HG02938 (cell line): ENCODE measurements around the gene GADD45A.
"Not testable (repeated sequence)": the region's sequence is repeated elsewhere in the genome, so short reads cannot be mapped to it uniquely, and the experiment has no call there.

ENCODE experiments used
- ATAC-seq: cut with Tn5 transposase; IDR thresholded peaks from one replicate; pipeline ENCODE4 v1.9.1; 2021; ENCODE audit warnings: mild to moderate bottlenecking, moderate library complexity; ENCODE audit not compliant: unreplicated experiment

GADD45A gene

GRCh38 chr1:67717876-67718275 is 32.9 kb downstream of the GADD45A start:
- no peak for ATAC-seq

DNA sequence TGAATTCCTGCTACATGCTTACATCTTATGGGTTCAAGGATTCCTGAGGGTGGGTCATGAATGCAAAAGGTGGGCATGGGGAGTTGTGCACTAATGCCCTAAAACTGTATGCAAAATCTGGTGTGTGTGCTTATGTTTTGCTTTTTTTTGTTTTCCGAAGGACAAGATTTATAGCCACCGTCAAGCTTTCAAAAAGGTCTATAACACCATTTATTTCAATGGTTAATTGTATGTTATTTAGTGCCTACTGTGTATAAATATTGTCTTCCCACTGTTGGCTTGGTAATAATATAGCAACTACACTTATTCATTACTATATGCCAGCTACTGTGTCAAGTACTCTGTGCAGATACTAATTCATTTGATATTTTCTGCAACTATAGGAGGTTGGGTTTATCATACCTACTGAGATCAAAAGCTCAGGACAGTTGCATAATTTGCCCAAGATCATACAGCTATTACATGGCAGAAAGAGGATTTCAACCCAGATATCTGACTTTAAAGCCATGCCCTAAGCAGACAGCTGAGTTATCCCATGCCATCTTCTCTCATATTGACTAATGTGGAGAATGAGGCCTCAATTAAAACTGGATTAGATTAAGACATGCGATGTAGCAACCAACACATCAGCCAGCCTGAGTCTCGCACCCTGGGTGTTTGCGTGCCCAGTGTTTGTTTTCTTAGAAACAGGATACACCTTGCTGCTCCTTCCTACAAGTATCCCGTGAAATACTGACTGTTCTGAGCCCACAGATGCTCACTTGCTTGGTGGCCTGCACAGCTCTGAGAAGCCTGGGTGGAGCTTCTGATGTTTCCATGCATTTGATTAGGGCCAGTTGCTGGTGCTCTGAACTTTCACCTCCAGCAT is 34.6 kb downstream of the GADD45A start:
- no peak for ATAC-seq

- no peak for ATAC-seq
Measured at GRCh38 chr1:67721112-67721511, 36.1 kb downstream of the GADD45A start.

- ATAC-seq = no peak
Measured at GRCh38 chr1:67721650-67722291, 36.8 kb downstream of the GADD45A start.

GRCh38 chr1:67722292-67722944 is 37.4 kb downstream of the GADD45A start:
- no peak for ATAC-seq

DNA sequence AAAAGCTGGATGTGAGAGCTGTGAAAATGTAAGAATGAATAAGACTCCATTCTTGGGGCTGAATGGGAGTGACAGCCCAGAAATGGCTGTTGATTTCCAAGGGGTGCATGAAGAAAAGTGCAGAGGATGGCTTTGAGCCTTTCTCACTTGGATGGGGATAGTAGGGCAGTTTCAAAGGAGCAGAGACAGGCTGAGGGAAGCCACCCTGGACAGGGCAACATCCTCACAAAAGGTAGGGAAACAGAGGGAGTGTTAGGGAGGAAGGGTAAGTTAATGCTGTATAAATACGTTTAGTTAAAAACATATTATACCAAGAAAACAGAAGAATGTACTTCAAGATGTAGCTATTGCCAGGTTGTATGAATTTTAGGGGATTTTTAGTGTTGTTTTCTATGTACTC is 38.1 kb downstream of the GADD45A start:
- no peak for ATAC-seq

- peak; percentile 78 for ATAC-seq
Measured at GRCh38 chr1:67723620-67724019, 38.6 kb downstream of the GADD45A start.

DNA sequence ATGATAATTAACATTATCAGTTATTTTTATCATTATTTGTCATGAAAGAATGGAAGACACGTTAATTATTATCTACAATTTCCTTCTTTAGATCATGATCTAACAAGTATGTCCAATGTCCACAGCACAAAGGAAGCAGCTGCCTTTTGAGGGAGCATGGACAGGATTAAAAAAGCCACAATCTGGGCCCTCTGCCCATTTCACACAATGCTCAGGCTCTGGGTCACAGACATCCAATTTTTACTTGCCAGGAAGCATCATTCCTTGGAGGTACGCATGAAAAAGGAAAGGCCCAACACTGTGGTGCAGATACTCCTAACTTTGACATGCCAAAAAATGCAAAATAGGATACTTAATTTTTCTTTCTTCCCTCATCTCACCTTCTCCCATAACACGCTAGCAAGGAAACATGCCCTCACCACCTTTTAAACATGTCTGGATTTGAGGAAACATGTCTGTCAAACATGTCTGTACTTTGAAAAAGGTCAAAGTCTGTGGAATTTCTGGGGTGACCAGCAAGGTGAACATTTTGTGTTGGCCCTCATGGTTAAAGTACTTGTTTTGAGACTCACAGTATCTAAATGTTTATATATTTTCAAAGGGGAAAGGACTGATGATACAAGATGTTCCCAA is 40.0 kb downstream of the GADD45A start:
- ATAC-seq = no peak

GRCh38 chr1:67726224-67726623 is 41.2 kb downstream of the GADD45A start:
- ATAC-seq = no peak

- no peak for ATAC-seq
Measured at GRCh38 chr1:67729872-67730271, 44.9 kb downstream of the GADD45A start.

DNA sequence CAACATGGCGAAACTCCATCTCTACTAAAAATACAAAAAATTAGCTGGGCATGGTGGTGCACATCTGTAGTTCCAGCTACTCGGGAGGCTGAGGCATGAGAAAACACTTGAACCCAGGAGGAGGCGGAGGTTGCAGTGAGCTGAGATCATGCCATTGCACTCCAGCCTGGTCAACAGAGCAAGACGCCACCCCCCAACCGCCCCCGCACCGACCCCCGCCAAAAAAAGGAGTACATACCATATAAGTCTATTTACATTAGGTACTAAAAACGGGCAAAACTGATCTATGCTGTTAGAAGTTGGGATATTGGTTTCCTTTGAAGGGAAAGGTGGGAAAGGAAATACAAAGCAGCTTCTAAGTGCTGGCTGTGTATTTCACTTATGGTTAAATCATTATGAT is 45.3 kb downstream of the GADD45A start:
- not testable (repeated sequence) for ATAC-seq

DNA sequence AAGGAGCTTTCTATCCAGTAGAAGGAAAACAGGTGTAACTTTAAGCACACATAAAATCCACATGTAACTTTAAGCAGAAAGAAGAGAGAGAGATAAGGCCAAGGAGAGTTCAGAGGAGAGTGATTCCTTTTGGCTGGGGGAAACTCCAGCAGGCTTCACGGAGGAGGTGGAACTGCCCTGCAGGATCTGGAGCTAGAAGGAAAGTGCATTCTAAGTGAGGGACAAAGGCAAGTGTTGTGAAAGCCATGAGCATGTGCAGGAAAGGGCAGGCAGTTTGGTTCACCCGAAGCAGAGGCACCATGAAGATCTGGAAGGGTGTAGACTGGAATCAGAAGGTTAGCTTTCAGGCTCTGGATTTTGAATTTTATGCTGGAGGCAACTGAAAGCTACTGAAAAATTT is 46.3 kb downstream of the GADD45A start:
- no peak for ATAC-seq

DNA sequence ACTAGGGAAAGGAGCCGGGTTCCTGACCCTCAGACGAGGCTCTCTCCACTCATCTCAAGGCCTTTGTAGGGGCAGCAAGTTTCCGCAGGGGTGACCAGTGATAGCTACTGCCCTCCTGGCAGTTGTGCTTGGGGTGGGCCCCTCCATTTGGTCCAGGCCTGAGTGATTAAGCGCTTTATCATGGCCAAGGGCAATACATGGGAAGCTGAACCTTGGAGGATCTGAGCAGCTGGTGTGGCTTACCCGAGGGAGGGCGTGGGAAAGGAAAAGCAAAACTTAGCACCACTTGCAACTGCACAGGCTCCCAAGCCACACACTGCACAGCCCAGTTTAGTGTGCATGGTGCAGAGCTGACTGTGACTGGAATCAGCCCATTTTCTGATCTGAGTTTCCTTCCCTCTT is 47.8 kb downstream of the GADD45A start:
- ATAC-seq = no peak

DNA sequence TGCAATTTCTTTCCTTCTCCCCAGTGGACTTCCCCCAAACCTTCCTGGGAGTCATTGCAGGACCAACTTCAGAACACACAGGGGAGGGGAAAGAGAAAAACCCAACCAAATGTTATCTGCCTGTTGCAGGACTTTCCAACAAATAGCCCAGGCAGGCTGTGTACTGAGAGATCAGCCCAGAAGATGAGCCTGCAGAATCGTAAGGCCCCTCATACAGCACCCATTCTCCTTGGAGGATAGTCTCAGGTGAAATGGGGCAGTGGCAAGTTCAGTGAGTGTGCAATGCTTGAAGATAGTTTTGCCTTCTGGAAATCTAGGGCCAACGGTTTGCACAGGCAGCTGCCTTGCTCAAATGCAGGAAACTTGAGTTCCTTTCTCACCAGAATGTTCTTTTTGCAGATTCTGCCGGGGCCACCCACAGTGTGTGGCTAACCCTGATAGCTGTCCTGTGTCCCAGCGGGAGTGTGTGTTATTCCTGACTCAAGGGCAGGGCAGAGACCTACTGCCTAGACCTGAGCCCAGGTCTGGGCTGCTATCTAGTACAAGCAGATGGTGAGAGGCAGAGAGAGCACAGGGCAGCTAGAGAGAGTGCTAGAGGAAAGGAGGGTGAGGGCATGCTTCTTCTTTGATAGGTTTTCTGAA is 48.8 kb downstream of the GADD45A start:
- ATAC-seq = no peak

DNA sequence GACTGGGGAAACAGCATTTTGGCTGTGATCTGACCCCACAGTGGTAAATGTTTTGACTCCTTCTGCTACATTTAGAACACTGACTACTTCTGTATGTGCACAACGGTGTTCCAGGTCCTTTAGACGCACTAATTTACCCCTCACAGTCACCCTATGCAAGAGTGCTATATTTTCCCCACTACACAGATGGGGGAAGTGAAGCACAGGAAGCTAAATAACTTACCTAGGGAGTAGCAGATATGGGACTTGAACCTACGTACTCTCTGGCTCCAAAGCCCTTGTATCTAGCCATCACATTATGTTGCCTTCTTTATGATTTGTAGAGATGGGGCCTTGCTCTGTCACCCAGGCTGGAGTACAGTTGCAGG is 49.3 kb downstream of the GADD45A start:
- no peak for ATAC-seq

DNA sequence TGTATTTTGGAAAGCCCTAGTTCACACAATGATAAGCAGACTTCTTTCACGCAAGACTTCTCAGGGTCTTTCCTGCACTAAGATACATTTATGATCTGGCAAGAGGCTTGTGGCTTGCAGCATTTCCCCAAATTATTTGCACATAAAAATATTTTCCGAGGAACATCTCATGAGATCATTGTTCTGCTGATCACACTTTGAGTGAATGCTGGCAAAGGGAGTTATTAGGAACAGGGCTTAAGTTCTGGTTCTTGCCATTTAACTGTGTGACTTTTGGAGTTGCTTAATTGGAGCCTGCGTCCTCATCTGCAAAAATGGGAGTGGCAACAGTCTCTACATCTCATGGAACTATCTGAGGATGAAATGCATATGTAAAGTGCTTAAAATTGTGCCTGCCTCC is 50.2 kb downstream of the GADD45A start:
- no peak for ATAC-seq

GRCh38 chr1:67735806-67736627 is 51.0 kb downstream of the GADD45A start:
- ATAC-seq = peak; percentile 91

GRCh38 chr1:67736750-67737149 is 51.7 kb downstream of the GADD45A start:
- ATAC-seq = no peak

- ATAC-seq = no peak
Measured at GRCh38 chr1:67737875-67738274, 52.9 kb downstream of the GADD45A start.
